ENCODE measurements around the gene TLR9. TPM values are rescaled to one million over a fixed set of nuclear protein-coding genes. Genes with fewer than 3 reads are reported as not detected.

The TLR9 gene
- total RNA-seq, 5 donors from 2014 or later (not counting 1 experiment from before 2014, with no cell fraction given) = 0.54 to 2.9 (median 2.1) TPM; not detected in 1

- ChIA-PET CTCF (interaction anchor here in 1 of 2 donors (0.7 to 1.4 kb wide), 3 partner anchors 13 to 122 kb away, joined by 3 to 5 read pairs (median 4); no protein-coding TSS in a partner anchor), POLR2A (interaction anchor here (0.6 to 0.7 kb wide), 3 partner anchors 238 to 873 kb away, joined by 3 to 4 read pairs (median 3); no protein-coding TSS in a partner anchor)
- peaks cover 2 to 20% of the 10 kb centered on the region in 2 donors for H3K36me3 ChIP-seq (ENCODE audit: control insufficient read depth in 2 of 2, extremely low read depth in 1 of 2, insufficient read depth in 1 of 2, low read length in 1 of 2)
- H3K27me3 ChIP-seq (replicated peaks in 1 of 2; ENCODE audit: control insufficient read depth in 2 of 2, extremely low read depth in 1 of 2, insufficient read depth in 2 of 2, low read length in 1 of 2) = no peaks in the 10 kb centered on the region
- DNase-seq = peak in 11 of 35 experiments; percentile 26 to 61 (median 34)
- ATAC-seq (replicated peaks in 1 of 4) = peak in 2 of 4 experiments; percentile 23 to 31
- Mint-ChIP-seq H3K4me3 (peak overlapping the region; percentile 6 to 62 (median 45)), H3K9me3 (no peaks in the 10 kb centered on the region), H3K27ac (peak overlapping the region; percentile 97 to 98), H3K27me3 (no peaks in the 10 kb centered on the region), H3K4me1 (peaks cover 76 to 85% (median 81%) of the 10 kb centered on the region in 3 donors), H3K36me3 (peaks cover 24% of the 10 kb centered on the region)
- peak overlapping the region in 1 of 2 donors; percentile 25 for H3K4me3 ChIP-seq (ENCODE audit: control insufficient read depth in 1 of 2, extremely low read depth in 1 of 2, low read length in 1 of 2)
- H3K4me1 ChIP-seq (ENCODE audit: control insufficient read depth in 1 of 2, extremely low read depth in 1 of 2, insufficient read depth in 2 of 2, low read length in 2 of 2) = peaks cover 46 to 84% of the 10 kb centered on the region in 2 experiments
- H3K9me3 ChIP-seq = no peaks in the 10 kb centered on the region
- peak overlapping the region; percentile 71 for H3K27ac ChIP-seq (ENCODE audit: low read length)
- WGBS (ENCODE audit: insufficient coverage) = 30% methylated on average over 7 of the region's 12 CpGs
Measured at GRCh38 chr3:52218454-52218853, 7.0 kb downstream of the TLR9 start.

- 56% methylated on average over 1 of the region's 3 CpGs for WGBS (ENCODE audit: insufficient coverage)
- H3K4me1 ChIP-seq (ENCODE audit: control insufficient read depth in 1 of 2, extremely low read depth in 1 of 2, insufficient read depth in 2 of 2, low read length in 2 of 2) = peaks cover 42 to 80% of the 10 kb centered on the region in 2 experiments
- peak overlapping the region; percentile 71 for H3K27ac ChIP-seq (ENCODE audit: low read length)
- Mint-ChIP-seq H3K4me1 (peaks cover 72 to 80% (median 77%) of the 10 kb centered on the region in 3 donors), H3K36me3 (peaks cover 28% of the 10 kb centered on the region), H3K9me3 (no peaks in the 10 kb centered on the region), H3K4me3 (peak overlapping the region; percentile 6 to 62 (median 45)), H3K27me3 (no peaks in the 10 kb centered on the region), H3K27ac (peak overlapping the region; percentile 97 to 98)
- H3K36me3 ChIP-seq (ENCODE audit: control insufficient read depth in 2 of 2, extremely low read depth in 1 of 2, insufficient read depth in 1 of 2, low read length in 1 of 2) = peaks cover 5 to 25% of the 10 kb centered on the region in 2 donors
- no peaks in the 10 kb centered on the region for H3K27me3 ChIP-seq (replicated peaks in 1 of 2; ENCODE audit: control insufficient read depth in 2 of 2, extremely low read depth in 1 of 2, insufficient read depth in 2 of 2, low read length in 1 of 2)
- peak overlapping the region in 1 of 2 donors; percentile 25 for H3K4me3 ChIP-seq (ENCODE audit: control insufficient read depth in 1 of 2, extremely low read depth in 1 of 2, low read length in 1 of 2)
- CTCF ChIA-PET = interaction anchor here in 1 of 2 donors (0.7 kb wide), 1 partner anchor 123 kb away, joined by 3 read pairs; no protein-coding TSS in a partner anchor
- H3K9me3 ChIP-seq = no peaks in the 10 kb centered on the region
- no peak for DNase-seq
- POLR2A ChIA-PET = interaction anchor here in 1 of 2 donors (0.6 to 0.7 kb wide), 2 partner anchors 238 to 874 kb away, joined by 3 to 4 read pairs; no protein-coding TSS in a partner anchor
- no peak for ATAC-seq (replicated peaks in 1 of 4)
Measured at GRCh38 chr3:52218026-52218425, 7.4 kb downstream of the TLR9 start.

- H3K4me1 Mint-ChIP-seq = peaks cover 66 to 74% (median 71%) of the 10 kb centered on the region in 3 donors
- ATAC-seq (replicated peaks in 1 of 4) (peak; percentile 5 to 8 (median 6)), DNase-seq (no peak)
- no peaks in the 10 kb centered on the region for H3K27me3 Mint-ChIP-seq
- peak overlapping the region; percentile 97 to 98 for H3K27ac Mint-ChIP-seq
- POLR2A ChIA-PET = no interaction called here
- Histone ChIP-seq H3K4me3 (ENCODE audit: control insufficient read depth in 1 of 2, extremely low read depth in 1 of 2, low read length in 1 of 2) (no peak overlapping the region), H3K9me3 (no peaks in the 10 kb centered on the region), H3K27me3 (replicated peaks in 1 of 2; ENCODE audit: control insufficient read depth in 2 of 2, extremely low read depth in 1 of 2, insufficient read depth in 2 of 2, low read length in 1 of 2) (no peaks in the 10 kb centered on the region), H3K36me3 (ENCODE audit: control insufficient read depth in 2 of 2, extremely low read depth in 1 of 2, insufficient read depth in 1 of 2, low read length in 1 of 2) (peaks cover 9 to 28% of the 10 kb centered on the region in 2 donors), H3K27ac (ENCODE audit: low read length) (peak overlapping the region; percentile 71), H3K4me1 (ENCODE audit: control insufficient read depth in 1 of 2, extremely low read depth in 1 of 2, insufficient read depth in 2 of 2, low read length in 2 of 2) (peaks cover 36 to 74% of the 10 kb centered on the region in 2 experiments)
- 26% methylated on average over 5 of the region's 10 CpGs for WGBS (ENCODE audit: insufficient coverage)
- CTCF ChIA-PET = interaction anchor here (0.6 to 1.1 kb wide), 2 partner anchors 9 to 14 kb away, joined by 3 read pairs; no protein-coding TSS in a partner anchor
- H3K9me3 Mint-ChIP-seq = no peaks in the 10 kb centered on the region
- peaks cover 32% of the 10 kb centered on the region for H3K36me3 Mint-ChIP-seq
- H3K4me3 Mint-ChIP-seq = peak overlapping the region; percentile 62 to 64 (median 63)
Measured at GRCh38 chr3:52217409-52217805, 8.0 kb downstream of the TLR9 start.

- ChIA-PET CTCF (interaction anchor here (0.6 to 1.1 kb wide), 2 partner anchors 9 to 15 kb away, joined by 3 read pairs; no protein-coding TSS in a partner anchor), POLR2A (no interaction called here)
- no peaks in the 10 kb centered on the region for H3K9me3 ChIP-seq
- no peaks in the 10 kb centered on the region for H3K27me3 ChIP-seq (replicated peaks in 1 of 2; ENCODE audit: control insufficient read depth in 2 of 2, extremely low read depth in 1 of 2, insufficient read depth in 2 of 2, low read length in 1 of 2)
- Mint-ChIP-seq H3K4me3 (peak overlapping the region; percentile 62 to 64 (median 63)), H3K36me3 (peaks cover 38% of the 10 kb centered on the region), H3K4me1 (peaks cover 59 to 68% (median 65%) of the 10 kb centered on the region in 3 donors), H3K9me3 (no peaks in the 10 kb centered on the region), H3K27me3 (no peaks in the 10 kb centered on the region), H3K27ac (peak overlapping the region; percentile 97 to 98)
- H3K4me1 ChIP-seq (ENCODE audit: control insufficient read depth in 1 of 2, extremely low read depth in 1 of 2, insufficient read depth in 2 of 2, low read length in 2 of 2) = peaks cover 32 to 67% of the 10 kb centered on the region in 2 experiments
- DNase-seq = peak in 17 of 35 experiments; percentile 23 to 77 (median 40)
- peaks cover 9 to 34% of the 10 kb centered on the region in 2 donors for H3K36me3 ChIP-seq (ENCODE audit: control insufficient read depth in 2 of 2, extremely low read depth in 1 of 2, insufficient read depth in 1 of 2, low read length in 1 of 2)
- no peak overlapping the region for H3K4me3 ChIP-seq (ENCODE audit: control insufficient read depth in 1 of 2, extremely low read depth in 1 of 2, low read length in 1 of 2)
- WGBS (ENCODE audit: insufficient coverage) = 40% methylated on average over 12 of the region's 13 CpGs
- peak; percentile 74 to 86 (median 86) for ATAC-seq (replicated peaks in 1 of 4)
- peak overlapping the region; percentile 71 for H3K27ac ChIP-seq (ENCODE audit: low read length)
Measured at GRCh38 chr3:52216585-52217408, 8.6 kb downstream of the TLR9 start.

GRCh38 chr3:52215351-52215750 is 10.1 kb downstream of the TLR9 start:
- Mint-ChIP-seq H3K36me3 (peaks cover 48% of the 10 kb centered on the region), H3K27me3 (no peaks in the 10 kb centered on the region), H3K9me3 (no peaks in the 10 kb centered on the region), H3K4me3 (no peak overlapping the region), H3K4me1 (peaks cover 47 to 57% (median 50%) of the 10 kb centered on the region in 3 donors), H3K27ac (peak overlapping the region; percentile 88 to 98)
- H3K9me3 ChIP-seq = no peaks in the 10 kb centered on the region
- ChIA-PET CTCF (no interaction called here), POLR2A (no interaction called here)
- no peak for DNase-seq
- no peak for ATAC-seq (replicated peaks in 1 of 4)
- H3K27ac ChIP-seq (ENCODE audit: low read length) = peak overlapping the region; percentile 39
- peaks cover 23 to 53% of the 10 kb centered on the region in 2 experiments for H3K4me1 ChIP-seq (ENCODE audit: control insufficient read depth in 1 of 2, extremely low read depth in 1 of 2, insufficient read depth in 2 of 2, low read length in 2 of 2)
- H3K4me3 ChIP-seq (ENCODE audit: control insufficient read depth in 1 of 2, extremely low read depth in 1 of 2, low read length in 1 of 2) = no peak overlapping the region
- peaks cover 9 to 48% of the 10 kb centered on the region in 2 donors for H3K36me3 ChIP-seq (ENCODE audit: control insufficient read depth in 2 of 2, extremely low read depth in 1 of 2, insufficient read depth in 1 of 2, low read length in 1 of 2)
- no peaks in the 10 kb centered on the region for H3K27me3 ChIP-seq (replicated peaks in 1 of 2; ENCODE audit: control insufficient read depth in 2 of 2, extremely low read depth in 1 of 2, insufficient read depth in 2 of 2, low read length in 1 of 2)
- WGBS (ENCODE audit: insufficient coverage) = 95% methylated on average over 5 of the region's 7 CpGs

DNA sequence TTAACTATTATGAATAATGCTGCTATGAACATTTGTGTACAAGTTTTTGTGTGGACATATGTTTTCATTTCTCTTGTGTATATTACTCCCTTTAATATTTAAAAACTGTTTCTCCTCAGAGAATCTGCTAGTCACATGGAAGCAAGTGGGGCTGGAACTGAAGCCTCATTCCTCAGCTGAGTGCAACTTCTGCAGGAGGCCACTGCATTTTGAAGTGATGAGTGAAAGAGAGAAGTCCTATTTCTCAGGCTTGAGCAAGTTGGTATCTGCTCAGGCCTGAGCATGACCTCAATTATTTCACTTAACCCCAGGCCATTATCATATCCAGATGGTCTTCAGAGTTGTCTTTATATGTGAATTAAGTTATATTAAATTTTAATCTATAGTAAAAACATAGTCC is 11.5 kb downstream of the TLR9 start:
- peaks cover 35 to 44% (median 36%) of the 10 kb centered on the region in 3 donors for H3K4me1 Mint-ChIP-seq
- H3K4me1 ChIP-seq (ENCODE audit: control insufficient read depth in 1 of 2, extremely low read depth in 1 of 2, insufficient read depth in 2 of 2, low read length in 2 of 2) = peaks cover 20 to 39% of the 10 kb centered on the region in 2 experiments
- H3K4me3 Mint-ChIP-seq = no peak overlapping the region
- ChIA-PET POLR2A (no interaction called here), CTCF (no interaction called here)
- no peaks in the 10 kb centered on the region for H3K9me3 Mint-ChIP-seq
- H3K4me3 ChIP-seq (ENCODE audit: control insufficient read depth in 1 of 2, extremely low read depth in 1 of 2, low read length in 1 of 2) = no peak overlapping the region
- H3K27ac ChIP-seq (ENCODE audit: low read length) = no peak overlapping the region
- H3K27ac Mint-ChIP-seq = peak overlapping the region; percentile 30 to 62
- no peaks in the 10 kb centered on the region for H3K27me3 ChIP-seq (replicated peaks in 1 of 2; ENCODE audit: control insufficient read depth in 2 of 2, extremely low read depth in 1 of 2, insufficient read depth in 2 of 2, low read length in 1 of 2)
- no peak for DNase-seq
- H3K36me3 Mint-ChIP-seq = peaks cover 54% of the 10 kb centered on the region
- H3K36me3 ChIP-seq (ENCODE audit: control insufficient read depth in 2 of 2, extremely low read depth in 1 of 2, insufficient read depth in 1 of 2, low read length in 1 of 2) = peaks cover 12 to 61% of the 10 kb centered on the region in 2 donors
- H3K9me3 ChIP-seq = no peaks in the 10 kb centered on the region
- ATAC-seq (replicated peaks in 1 of 4) = no peak
- H3K27me3 Mint-ChIP-seq = no peaks in the 10 kb centered on the region
